ENCODE measurements around the gene LRP5.
"Not testable (repeated sequence)": the region's sequence is repeated elsewhere in the genome, so short reads cannot be mapped to it uniquely, and the experiment has no call there.

The LRP5 gene

DNA sequence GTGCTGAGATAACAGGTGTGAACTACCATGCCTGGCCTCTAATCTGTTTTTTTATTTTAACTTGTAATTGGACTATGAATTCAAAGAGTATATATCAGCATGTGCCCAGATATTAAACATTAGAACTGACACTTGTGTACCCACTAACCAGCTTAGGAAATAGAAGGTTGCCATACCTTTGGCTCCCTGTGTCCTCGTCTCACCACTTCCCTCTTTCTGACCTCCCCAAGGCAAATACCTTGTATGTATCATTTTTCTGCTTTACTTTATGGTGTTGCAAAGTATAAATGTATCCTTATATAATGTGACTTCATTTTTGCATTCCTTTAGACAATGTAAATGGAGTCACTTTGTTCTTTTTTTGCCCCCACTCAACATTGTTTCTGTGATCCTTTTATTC lies 157.3 kb downstream of the LRP5 start:
- DNase-seq (ENCODE audit: low spot score), result no peak

DNA sequence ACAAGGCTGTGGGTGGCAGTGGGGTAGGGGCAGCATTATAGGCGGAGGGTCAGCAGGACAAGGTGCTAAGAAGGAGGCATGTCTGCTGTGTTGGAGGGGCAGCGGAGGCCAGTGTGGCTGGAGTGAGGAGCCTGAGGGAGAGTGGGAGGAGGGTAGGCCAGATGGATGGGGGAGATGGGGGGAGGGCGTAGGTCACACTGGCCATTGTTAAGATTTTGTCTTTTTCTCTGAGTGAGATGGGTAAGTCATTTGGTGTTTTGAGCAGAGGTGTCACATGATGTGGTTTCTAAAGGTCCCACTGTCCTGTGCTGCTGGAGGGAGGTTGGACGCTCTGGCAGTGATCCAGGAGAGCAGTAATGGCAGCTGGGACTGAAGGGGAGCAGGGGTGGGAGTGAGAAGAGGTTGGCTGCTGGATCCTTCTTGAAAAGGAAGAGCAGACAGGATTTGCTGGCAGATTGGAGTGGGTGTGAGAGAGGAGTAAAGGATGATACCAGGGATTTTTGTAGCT lies 158.0 kb downstream of the LRP5 start:
- DNase-seq (ENCODE audit: low spot score), result no peak

DNA sequence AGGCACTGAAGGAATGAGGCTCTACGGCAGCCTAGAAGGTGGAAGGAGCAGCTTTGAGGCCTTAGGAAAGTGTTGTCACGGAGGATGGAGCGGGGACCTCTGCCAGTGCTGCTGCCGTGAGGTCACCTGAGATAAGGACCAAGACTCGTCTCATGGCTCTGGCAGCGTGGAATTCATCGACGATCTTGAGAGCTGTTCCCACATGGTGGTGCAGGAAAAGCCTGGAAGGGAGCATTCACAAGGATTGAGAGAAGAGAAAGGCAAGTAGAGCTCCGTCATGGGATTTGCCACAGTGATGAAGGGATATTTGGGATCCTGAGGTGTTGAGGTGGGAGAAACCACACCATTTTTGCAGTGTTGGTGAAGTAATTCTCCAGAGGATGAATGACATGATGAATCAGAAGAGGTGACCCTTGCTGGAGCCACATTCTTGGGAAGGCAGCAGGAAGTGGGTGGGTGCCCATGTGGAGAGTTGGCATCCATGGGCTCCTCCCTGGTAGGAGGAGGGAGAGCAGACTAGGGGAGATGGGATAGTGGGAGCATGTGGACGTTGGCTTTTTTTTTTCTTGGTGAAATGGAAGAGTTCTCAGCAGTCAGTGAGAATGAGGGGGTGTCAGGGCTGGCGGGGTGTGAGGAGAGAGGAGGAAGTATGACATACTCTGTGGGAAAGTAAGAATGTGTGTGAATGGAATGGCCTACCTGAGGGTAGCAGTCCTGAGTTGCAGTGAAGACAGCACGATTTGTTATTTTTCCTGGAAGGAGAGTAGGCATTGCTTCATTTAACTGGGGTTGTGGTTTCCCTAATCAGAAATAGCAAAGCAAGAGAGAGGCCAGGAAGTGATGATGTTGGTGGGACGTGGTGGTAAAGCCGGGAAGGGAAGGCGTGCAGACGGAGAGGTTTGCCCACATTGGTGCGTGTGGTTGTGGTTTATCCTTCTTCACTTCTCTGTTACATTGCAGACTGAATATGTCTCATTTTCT lies 159.3 kb downstream of the LRP5 start:
- no peak for DNase-seq (ENCODE audit: low spot score)

DNA sequence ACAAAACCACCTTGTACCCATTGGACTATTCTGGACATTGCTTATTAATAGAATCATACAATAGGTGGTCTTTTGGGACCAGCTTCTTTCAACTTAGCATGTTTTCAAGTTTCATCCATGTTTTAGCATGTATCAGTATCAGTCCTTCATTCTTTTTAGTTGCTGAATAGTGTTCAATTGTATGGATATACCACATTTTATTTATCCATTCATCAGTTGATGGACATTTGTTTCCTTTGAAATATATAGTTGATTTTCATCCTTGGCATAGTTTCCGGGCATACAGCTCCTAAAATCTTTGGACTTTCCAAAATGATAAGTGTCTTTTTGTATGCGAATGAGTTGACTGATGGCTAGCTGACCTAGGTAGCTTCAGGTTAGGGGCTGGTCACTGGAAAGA lies 160.4 kb downstream of the LRP5 start:
- DNase-seq (ENCODE audit: low spot score), result no peak

DNA sequence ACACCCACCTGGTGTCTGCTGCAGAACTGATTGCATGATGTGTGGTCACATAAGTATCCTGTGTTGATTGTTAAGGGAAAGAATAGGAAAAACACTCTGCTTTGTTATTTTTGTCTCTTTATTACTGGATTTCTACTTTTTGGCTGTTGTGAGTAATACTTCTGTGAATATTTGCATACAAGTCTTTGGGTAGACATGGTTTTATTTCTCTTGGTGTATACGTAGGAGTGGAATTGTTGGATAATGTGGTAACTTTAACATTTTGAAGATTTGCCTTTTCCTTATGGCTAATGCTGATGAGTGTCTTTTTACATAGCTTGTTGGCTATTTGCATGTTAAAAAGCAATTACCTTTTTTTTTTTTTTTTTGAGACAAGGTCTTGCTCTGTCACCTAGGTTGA lies 161.3 kb downstream of the LRP5 start:
- DNase-seq (ENCODE audit: low spot score), result no peak

DNA sequence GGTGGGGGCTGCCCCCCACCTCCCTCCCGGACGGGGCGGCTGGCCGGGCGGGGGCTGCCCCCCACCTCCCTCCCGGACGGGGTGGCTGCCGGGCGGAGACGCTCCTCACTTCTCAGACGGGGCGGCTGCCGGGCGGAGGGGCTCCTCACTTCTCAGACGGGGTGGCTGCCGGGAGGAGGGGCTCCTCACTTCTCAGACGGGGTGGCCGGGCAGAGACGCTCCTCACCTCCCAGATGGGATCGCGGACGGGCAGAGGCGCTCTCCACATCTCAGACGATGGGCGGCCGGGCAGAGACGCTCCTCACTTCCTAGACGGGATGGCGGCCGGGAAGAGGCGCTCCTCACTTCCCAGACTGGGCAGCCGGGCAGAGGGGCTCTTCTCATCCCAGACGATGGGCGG lies 163.2 kb downstream of the LRP5 start:
- not testable (repeated sequence) for DNase-seq (ENCODE audit: low spot score)

DNA sequence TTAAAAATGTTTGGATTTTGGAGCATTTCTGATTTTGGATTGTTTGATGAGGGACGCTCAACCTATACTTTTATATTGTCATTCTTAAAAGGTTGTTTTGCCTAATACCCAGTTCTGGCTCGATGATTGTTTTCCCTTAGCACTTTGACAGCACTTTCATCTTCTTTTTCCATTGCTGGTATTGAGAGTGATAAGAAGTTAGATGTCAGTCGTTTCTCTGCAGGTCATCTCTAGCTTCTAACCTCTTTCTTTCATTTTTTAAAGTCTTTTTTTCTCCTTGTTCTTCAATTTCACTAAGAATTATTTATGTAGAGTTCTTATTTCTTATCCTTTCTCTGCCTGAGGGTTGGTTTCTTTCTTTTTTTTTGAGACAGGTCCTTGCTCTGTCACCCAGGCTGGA lies 167.0 kb downstream of the LRP5 start:
- no peak for DNase-seq (ENCODE audit: low spot score)

DNA sequence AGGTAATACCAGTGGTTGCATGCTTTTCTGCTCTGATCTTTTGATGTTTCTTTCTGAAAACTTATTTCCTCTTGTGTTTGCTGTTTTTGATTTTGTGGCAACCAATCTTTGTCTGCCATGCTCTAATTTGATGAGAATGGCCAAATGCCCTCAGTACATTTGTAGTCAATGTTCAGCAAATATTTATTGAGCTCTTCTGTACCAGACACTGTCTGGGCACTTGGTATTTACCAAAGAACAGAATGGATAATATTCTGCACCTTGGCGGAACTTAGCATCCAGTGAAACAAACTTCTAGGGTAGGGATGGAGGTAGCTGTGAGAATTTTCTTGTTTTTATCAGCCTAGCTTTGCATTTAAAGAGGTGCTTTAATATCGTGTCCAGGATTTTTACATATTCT lies 167.8 kb downstream of the LRP5 start:
- DNase-seq (ENCODE audit: low spot score), result no peak

DNA sequence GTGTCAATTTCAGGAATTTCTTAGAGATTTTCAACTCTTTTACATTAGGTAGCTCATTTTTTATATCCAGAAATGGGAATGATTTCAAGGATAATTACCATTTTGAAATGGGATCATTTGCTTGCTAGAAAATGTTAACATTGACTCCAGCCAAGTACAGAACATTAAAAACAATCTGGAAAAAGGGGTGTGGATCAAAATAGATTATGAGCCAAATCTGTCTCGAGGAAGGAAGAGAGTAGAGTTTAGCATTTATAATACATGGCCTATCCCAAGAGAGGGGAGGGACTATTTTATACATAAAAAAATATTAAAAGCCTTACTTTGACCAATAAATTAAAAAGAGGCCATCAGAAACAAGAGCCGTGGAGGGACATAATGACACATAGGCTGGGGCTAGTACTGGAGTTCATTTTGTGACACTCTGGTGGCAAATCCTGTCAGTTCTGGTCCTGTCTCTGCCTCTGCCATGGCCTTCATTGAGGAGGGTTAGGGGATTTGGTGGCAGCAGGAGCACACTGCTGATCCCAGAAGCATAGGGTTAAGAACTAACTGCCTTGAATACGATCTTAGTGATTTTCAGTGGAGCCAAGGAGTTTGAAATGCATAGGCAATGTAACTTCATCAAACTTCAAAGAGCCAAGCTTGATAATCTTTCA lies 168.6 kb downstream of the LRP5 start:
- no peak for DNase-seq (ENCODE audit: low spot score)

DNA sequence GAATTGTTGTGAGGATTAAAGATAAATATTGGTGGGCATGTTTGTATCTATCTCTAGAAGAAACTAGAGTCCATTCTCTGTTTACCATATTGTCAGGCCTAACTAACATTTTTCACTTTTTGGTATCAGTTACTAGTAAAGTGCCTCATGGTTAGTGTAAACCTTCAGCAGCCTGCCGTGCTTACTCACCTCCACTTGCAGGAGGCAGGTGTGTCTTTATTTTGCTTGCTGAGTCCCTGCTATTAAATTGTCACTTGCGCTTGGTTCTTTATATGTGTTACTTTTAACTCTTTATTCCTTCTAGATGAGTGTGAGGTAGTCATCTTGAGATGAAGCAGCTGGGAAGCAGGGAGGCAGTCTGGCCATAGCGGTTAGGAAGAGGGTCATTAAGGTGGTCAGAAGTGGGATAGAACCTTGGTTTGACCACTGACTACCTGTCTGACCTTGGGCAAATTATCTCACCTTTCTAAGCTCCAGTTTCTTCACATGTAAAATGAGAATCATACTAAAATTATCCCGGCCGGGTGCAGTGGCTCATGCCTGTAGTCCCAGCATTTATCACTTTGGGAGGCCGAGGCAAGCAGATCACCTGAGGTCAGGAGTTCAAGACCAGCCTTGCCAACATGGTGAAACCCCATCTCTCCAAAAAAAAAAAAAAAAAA lies 169.3 kb downstream of the LRP5 start:
- DNase-seq (ENCODE audit: low spot score), result no peak

DNA sequence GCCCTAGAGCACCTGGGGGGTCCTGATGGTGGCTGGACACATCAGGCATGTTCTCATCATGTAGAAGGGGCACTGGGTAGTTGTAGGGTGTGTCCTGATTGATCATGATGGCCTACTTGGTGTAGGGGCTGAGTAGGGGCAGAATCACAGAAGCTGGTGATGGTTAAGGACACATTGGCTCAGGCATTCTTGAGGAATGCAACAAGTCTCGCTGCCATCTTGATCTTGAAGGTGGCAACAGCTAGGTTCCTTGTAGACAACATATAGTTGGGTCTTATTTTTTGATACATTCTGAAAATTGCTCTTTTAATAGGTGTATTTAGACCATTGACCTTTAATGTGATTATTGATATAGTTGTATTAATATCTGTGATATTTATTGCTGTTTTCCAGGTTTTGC lies 176.2 kb downstream of the LRP5 start:
- DNase-seq (ENCODE audit: low spot score), result no peak

DNA sequence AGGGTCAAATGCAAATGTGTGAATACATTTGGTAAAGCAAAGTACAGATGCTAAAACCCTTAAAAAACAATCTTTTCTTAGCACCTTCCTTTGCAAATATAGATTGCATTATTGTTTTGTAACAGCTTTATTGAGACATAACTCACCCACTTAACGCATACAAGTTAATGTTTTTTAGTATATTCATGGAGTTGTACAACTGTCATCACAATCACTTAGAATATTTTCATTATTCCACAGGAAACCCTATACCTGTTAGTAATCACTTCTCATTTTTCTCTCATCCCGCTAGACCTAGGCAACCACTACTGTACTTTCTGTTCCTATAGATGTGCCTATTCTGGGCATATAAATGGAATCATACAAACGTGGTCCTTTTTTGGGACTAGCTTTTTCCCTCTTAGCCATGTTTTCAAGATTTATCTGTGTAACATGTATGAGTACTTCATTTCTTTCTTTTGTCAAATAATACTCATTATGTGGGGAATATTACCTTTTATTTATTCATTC lies 182.9 kb downstream of the LRP5 start:
- DNase-seq (ENCODE audit: low spot score), result no peak

DNA sequence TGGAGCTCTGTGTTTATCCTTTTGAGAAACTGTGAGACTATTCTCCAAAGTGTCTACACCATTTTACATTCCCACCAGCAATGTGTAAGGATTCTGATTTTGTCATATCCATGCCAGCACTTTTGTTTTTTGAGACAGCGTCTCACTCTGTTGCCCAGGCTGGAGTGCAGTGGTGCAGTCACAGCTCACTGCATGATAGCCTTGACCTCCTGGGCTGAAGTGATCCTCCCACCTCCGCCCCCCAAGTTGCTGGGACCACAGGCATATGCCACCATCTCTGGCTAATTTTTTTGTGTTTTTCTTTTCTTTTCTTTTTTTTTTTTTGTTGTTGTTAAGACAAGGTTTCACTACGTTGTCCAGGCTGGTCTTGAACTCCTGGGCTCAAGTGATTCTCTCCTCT lies 183.5 kb downstream of the LRP5 start:
- DNase-seq (ENCODE audit: low spot score), result no peak

DNA sequence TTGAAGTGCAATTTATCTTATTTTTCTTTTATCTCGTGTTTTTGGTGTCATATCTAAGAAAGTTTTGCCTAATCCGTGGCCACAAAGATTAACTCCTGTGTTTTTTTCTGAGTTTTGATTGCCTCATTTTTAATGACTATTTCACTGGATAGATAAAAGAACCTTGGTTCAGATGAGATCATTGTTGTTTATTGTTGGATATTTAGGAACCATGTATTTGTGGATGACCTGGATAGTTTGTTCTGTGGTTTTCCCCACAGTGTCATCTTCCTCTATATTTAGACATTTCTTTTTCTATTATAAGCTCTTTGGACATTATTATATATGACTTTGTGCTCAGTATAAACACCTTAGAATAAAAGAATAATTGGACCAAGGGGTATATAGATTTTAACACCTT lies 185.4 kb downstream of the LRP5 start:
- no peak for DNase-seq (ENCODE audit: low spot score)

DNA sequence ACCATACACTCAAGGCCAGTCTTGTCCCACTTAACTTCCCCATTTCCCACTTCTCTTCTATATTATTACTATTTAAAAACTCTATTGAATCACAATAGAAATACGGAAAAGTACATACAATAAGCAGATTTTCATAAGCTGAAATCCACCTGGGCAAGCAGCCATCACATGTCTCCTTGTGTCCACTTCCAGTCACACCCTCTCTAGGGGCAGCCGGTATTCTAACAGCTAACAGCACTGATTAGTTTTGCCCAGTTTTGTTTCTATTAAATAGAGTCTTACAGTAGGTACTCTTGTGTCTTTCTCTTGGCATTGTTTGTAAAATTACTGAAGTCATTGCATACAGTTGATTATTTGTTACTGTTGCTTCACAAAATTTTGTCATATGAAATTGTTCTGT lies 185.9 kb downstream of the LRP5 start:
- DNase-seq (ENCODE audit: low spot score), result no peak
